Vagina (tissue), 2 donors: ENCODE measurements around the gene TREML1.

Experiments used
- POLR2A ChIP-seq, 2 donors: fragments of 450-650 bp; IDR thresholded peaks; one replicate each; pipeline ENCODE4 v1.6.1; 2017; ENCODE audit warnings: antibody characterized with exemption in 2 of 2, mild to moderate bottlenecking in 2 of 2, moderate library complexity in 2 of 2
- POLR2AphosphoS5 ChIP-seq, 2 donors: sonication (generic); formaldehyde crosslinking; IDR thresholded peaks; one replicate each; pipeline ENCODE4 v1.9.0; 2017; ENCODE audit warnings: antibody characterized with exemption in 2 of 2, mild to moderate bottlenecking in 2 of 2, low read depth in 1 of 2; ENCODE audit not compliant: insufficient read depth in 1 of 2
- TF ChIP-seq, protein P1 (sequence below), 3 experiments: fragments of 450-650 bp in 2 of 3; fragments of 200-600 bp in 1 of 3; sonication (generic) in 1 of 3; IDR thresholded peaks; one replicate each; pipeline ENCODE4 v1.5.1; 2017 to 2019; ENCODE audit warnings: antibody characterized with exemption in 3 of 3, mild to moderate bottlenecking in 2 of 3, moderate library complexity in 2 of 3

DNA sequence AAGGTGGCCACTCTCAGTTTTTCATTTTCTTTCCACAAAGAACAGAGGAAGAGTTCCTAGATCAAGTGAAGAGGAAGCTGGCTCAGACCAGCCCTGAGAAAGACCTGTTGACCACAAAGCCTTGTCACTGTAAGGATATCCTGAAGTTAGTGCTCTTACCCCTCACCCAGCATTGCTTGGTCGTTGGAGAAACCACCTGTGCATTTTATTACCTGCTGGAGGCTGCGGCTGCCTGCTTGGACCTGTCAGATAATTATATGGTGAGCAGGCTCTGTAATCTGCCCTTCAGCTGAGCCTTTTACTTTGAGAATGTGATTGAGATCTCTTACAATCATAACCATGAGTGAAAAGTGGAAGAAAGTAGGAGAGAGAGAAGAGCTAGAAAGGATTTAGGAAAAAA lies 21.9 kb downstream of the TREML1 start:
- TF ChIP-seq, protein P1, sequence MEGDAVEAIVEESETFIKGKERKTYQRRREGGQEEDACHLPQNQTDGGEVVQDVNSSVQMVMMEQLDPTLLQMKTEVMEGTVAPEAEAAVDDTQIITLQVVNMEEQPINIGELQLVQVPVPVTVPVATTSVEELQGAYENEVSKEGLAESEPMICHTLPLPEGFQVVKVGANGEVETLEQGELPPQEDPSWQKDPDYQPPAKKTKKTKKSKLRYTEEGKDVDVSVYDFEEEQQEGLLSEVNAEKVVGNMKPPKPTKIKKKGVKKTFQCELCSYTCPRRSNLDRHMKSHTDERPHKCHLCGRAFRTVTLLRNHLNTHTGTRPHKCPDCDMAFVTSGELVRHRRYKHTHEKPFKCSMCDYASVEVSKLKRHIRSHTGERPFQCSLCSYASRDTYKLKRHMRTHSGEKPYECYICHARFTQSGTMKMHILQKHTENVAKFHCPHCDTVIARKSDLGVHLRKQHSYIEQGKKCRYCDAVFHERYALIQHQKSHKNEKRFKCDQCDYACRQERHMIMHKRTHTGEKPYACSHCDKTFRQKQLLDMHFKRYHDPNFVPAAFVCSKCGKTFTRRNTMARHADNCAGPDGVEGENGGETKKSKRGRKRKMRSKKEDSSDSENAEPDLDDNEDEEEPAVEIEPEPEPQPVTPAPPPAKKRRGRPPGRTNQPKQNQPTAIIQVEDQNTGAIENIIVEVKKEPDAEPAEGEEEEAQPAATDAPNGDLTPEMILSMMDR (IDR thresholded peaks at IDR 0.05): no peak
- no peak for TF ChIP-seq POLR2A (IDR thresholded peaks at IDR 0.05)
- no peak for TF ChIP-seq POLR2AphosphoS5 (IDR thresholded peaks at IDR 0.05; ENCODE audit: insufficient read depth in 1 of 2, low read depth in 1 of 2)
